GM21381 (cell line): Measurements from ENCODE around the gene CHADL.
A peak's percentile ranks its signal among the peaks of the same experiment; 100 is the strongest.
"Not testable (repeated sequence)": the region's sequence is repeated elsewhere in the genome, so short reads cannot be mapped to it uniquely, and the experiment has no call there.

Experiments
- ATAC-seq: cut with Tn5 transposase; IDR thresholded peaks from one replicate; pipeline ENCODE4 v1.9.1; 2021; ENCODE audit warnings: mild to moderate bottlenecking, moderate library complexity; ENCODE audit not compliant: unreplicated experiment

The CHADL gene, protein sequence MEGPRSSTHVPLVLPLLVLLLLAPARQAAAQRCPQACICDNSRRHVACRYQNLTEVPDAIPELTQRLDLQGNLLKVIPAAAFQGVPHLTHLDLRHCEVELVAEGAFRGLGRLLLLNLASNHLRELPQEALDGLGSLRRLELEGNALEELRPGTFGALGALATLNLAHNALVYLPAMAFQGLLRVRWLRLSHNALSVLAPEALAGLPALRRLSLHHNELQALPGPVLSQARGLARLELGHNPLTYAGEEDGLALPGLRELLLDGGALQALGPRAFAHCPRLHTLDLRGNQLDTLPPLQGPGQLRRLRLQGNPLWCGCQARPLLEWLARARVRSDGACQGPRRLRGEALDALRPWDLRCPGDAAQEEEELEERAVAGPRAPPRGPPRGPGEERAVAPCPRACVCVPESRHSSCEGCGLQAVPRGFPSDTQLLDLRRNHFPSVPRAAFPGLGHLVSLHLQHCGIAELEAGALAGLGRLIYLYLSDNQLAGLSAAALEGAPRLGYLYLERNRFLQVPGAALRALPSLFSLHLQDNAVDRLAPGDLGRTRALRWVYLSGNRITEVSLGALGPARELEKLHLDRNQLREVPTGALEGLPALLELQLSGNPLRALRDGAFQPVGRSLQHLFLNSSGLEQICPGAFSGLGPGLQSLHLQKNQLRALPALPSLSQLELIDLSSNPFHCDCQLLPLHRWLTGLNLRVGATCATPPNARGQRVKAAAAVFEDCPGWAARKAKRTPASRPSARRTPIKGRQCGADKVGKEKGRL

GRCh38 chr22:41240377-41241132, at the start of gene CHADL:
Gene CHADL (minus strand): TSS chr22:41240931. CDS start chr22:41240881, 50 bp downstream.
- ATAC-seq = no peak

- no peak for ATAC-seq
Measured at GRCh38 chr22:41289671-41290070, 48.9 kb upstream of the CHADL start.

DNA sequence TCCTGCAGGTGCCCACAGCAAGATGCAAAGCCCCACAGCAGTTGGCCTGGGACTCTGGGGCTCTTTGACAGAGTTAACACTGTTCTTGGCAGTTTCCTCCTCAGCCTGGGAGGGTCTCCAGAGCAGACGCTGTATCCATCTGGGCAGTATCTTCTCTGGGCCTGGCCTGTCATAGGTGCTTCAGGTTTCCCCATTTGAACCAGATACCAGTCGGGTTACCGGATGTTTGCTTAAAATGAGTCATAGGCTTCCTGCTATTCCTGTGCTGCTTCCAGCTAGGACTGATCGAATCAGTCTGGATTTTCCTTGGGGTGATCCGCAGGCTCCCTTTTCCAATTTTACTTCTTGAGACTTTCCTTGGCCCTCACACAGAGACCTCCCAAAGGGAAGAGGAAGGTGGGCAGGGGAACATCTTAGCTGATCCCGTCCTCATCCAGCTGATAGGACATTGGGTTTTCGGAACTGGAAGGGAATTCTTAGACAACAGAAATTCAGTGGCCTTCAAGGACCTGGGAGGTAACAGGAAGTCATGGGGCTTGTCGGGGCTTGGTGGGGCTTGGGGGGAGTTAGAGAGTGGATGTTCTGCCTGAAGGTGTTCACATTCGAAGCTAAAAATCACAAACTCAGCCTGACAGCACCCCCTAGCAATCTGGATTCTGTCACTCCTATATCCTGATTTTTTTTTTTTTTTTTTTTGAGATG, 47.7 kb upstream of the CHADL start:
- no peak for ATAC-seq

DNA sequence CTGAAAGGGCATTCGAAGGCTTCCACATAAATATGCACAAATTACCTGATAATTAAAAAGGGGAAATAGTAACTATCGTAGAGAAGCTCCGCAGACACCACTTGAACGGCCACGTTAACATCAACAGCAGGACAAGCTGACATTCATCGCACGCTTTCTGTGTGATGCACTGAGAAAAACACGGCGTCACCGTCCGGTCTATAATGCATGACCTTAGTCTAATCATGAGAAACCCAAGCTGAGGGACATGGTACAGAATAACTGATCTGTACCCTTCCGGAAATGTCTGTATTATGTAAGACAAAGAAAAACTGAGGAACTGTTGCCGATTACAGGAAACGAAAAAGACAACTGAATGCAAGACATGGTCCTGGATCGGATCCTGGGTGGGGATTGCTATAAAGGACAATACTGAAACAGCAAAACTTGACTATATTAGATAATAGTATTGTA, 45.9 kb upstream of the CHADL start:
- peak; percentile 3 for ATAC-seq

GRCh38 chr22:41285820-41286638, 45.3 kb upstream of the CHADL start, which contains the start of gene RANGAP1:
Gene RANGAP1 (minus strand): TSS chr22:41286187. CDS start chr22:41281044, 5,143 bp downstream.
- ATAC-seq = peak; percentile 94

DNA sequence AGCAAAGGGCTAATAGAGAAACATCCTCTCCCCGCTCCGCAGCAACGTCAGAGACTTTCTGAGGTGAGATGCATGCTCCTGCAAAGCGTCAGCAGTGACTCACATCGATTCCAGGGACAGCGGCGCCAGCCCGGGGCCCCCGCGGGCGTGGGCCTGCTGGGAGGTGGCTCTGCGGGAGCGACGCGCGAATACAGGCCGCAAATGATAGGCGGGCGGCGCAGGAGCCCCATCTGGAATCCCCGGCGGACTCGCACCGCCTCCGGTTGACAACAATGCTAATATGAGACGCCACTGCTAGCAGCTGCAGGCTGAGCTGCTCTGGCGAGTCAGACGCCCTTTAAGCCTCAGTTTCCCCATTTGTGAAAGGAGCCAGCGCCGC, 44.7 kb upstream of the CHADL start:
- peak; percentile 26 for ATAC-seq

GRCh38 chr22:41284465-41284864, 43.7 kb upstream of the CHADL start:
- ATAC-seq = no peak

DNA sequence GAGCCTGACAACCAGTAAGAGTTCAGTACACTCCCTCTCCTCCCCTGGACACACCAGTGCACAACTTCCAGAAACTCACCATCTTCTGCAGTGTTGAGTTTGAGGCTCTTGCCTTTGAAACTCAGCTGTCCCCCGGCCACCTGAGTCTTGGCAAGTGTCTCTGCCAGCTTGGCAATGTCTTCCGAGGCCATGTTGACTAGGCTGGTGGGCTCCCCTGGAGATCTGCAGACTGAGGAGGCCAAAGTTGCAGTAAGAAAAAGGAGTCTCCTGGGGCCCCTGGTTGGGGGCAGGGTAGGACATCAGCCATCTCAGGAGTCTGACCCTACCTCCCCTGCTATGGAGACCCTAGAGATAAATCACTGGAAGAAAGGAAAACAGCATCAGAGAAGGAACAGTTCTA, 40.1 kb upstream of the CHADL start:
- no peak for ATAC-seq

- no peak for ATAC-seq
Measured at GRCh38 chr22:41280065-41280464, 39.3 kb upstream of the CHADL start.

- ATAC-seq = no peak
Measured at GRCh38 chr22:41274856-41275255, 34.1 kb upstream of the CHADL start.

GRCh38 chr22:41273128-41273527, 32.4 kb upstream of the CHADL start:
- ATAC-seq = no peak

- ATAC-seq = no peak
Measured at GRCh38 chr22:41271787-41272186, 31.1 kb upstream of the CHADL start.

DNA sequence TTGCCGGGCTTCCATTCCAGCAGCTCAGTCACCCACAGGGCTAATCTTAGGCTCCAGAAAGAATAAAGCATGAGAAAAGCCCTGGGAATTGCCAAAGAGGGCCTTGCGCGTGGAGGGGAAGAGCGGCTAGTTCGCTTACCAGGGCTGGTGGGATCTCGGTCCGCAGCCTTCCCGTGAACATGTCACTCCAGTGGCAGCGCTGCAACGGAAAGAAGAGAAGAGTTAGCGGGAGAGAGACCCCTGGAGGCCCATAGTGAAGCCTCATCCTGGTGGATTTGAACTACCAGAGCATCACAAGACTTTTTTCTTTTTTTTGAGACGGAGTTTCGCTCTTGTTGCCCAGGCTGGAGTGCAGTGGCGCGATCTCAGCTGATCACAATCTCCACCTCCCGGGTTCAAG, 27.2 kb upstream of the CHADL start:
- no peak for ATAC-seq

DNA sequence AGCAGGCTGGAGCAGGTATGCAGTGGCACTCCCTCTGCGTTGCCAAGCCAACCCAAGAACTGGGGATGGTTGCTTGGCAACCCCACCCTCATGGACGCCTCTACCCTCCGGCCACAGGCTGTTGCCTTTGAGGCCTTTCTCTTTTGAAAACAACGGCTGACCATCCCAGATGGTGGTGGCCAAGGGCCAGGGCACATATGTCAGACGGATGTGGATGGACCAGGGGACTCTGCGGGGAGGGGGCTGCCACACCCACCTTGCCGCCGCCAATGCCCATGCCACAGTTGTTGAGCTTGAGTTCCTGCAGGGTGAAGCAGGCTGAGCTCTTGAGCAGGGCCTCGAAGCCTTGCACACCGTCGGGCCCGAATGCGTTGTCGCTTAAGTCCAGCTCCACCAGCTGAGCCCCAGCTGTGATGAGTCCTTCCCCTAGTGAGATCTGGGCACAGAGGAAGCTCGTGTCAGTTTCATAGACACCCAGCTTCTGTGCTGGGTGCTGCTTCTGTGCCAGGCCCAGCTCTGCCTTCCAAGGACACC, 23.7 kb upstream of the CHADL start:
- no peak for ATAC-seq

DNA sequence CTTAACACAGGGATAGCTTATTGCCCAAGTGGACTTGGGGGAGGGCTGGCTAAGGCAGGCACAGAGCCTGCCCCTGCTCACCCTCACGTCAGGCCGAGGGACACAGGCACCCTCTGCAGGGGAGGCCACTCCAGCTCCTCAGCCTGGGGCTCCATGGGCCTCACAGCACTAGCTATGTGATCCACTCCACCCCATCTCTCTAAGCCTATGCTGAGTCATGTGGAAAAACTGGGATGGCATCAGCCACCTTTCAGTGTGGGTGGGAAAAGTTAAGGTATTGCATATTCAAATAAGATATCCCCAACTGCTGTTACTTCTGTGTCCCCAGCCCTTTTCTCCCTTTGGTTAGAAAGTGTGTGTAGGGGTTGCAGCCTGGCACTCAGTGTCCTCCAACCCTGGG, 23.0 kb upstream of the CHADL start:
- no peak for ATAC-seq

DNA sequence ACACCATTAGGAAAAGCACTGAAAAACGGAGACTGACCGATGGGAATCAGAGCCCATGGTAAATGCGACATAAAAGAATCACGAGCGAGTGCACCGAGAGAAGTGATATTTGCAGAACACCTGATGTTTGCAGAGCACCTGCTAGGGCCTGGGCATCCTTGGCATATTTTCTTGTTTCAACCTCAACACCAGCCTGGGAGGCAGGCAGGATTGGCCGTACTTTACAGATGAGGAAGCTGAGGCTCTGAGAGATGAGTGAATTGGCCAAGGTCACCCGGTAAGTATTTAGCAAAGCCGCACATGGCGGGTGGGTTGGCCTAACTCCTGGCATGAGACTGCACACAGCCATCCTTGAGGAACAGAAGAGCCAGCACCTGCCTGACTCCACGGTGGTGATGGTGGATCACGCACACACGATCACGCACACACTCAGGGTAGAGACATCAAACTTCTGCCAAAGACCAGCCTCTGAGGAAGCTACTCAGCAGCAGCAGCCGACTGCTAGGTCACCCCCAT, 21.6 kb upstream of the CHADL start:
- ATAC-seq = no peak

- no peak for ATAC-seq
Measured at GRCh38 chr22:41261541-41262249, 21.0 kb upstream of the CHADL start.

GRCh38 chr22:41260871-41261270, 20.1 kb upstream of the CHADL start:
- ATAC-seq = no peak

DNA sequence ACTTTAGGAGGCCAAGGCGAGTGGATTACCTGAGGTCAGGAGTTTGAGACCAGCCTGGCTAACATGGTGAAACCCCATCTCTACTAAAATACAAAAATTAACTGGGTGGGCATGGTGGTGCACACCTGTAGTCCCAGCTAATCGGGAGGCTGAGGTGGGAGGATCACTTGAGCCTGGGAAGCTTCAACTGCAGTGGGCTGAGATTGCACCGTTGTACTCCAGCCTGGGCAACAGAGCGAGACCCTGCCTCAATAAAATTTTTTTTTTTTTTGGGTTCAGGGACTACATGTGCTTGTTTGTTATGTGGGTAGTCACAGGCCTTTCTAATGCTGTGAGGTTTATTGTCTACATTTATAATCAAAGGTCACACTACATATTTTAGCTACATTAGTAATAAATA, 19.0 kb upstream of the CHADL start:
- not testable (repeated sequence) for ATAC-seq
